CD4-positive, alpha-beta T cell (primary cell): ENCODE results near the gene DNAJC4. TPM values are rescaled to one million over a fixed set of nuclear protein-coding genes. Genes with fewer than 3 reads are reported as not detected.
A peak's percentile ranks its signal among the peaks of the same experiment; 100 is the strongest.

Experiments used
- ATAC-seq: fragments of 200-7000 bp; cut with Tn5 transposase; one replicate; pipeline ENCODE4 v1.10.0; 2022; ENCODE audit warnings: mild to moderate bottlenecking; ENCODE audit not compliant: poor library complexity
- CTCF ChIA-PET: fragments of 350-600 bp; sonication (Branson Sonifier 250); formaldehyde crosslinking; loops from one replicate; lab custom pipeline; 2021; ENCODE audit warnings: antibody characterized with exemption, inconsistent platforms; lab: Charles Lee
- POLR2A ChIA-PET: fragments of 350-600 bp; sonication (Branson Sonifier 250); formaldehyde crosslinking; loops from one replicate; lab custom pipeline; 2021; ENCODE audit warnings: antibody characterized with exemption, inconsistent platforms; lab: Charles Lee
- DNase-seq, 14 experiments: peaks; one replicate each; pipeline ENCODE4 v3.0.0-alpha.2; 2013 to 2020; ENCODE audit warnings: mixed read lengths in 2 of 14
- H3K27ac ChIP-seq, 2 donors: one replicate each; pipeline versions ENCODE4 v1.5.1 to v1.7.0; 2013; ENCODE audit warnings: low read length in 2 of 2, low read depth in 1 of 2, mild to moderate bottlenecking in 1 of 2
- H3K27me3 ChIP-seq, 2 experiments: 1 replicate in 1 of 2; 2 replicates in 1 of 2; pipeline versions ENCODE4 v1.6.1 to v1.7.0; 2013; ENCODE audit warnings: low read length in 2 of 2, control low read depth in 1 of 2, mild to moderate bottlenecking in 1 of 2, moderate library complexity in 1 of 2; ENCODE audit not compliant: insufficient read depth in 2 of 2, control insufficient read depth in 1 of 2
- H3K36me3 ChIP-seq: one replicate; pipeline ENCODE4 v1.6.1; 2013; ENCODE audit warnings: low read length, control low read depth; ENCODE audit not compliant: insufficient read depth
- H3K4me1 ChIP-seq: one replicate; pipeline ENCODE4 v1.6.1; 2013; ENCODE audit warnings: low read length, control low read depth; ENCODE audit not compliant: insufficient read depth
- H3K4me3 ChIP-seq: one replicate; pipeline ENCODE4 v1.5.1; 2013; ENCODE audit warnings: mild to moderate bottlenecking, low read length, moderate library complexity
- H3K9me3 ChIP-seq, 2 experiments: 1 replicate in 1 of 2; 2 replicates in 1 of 2; pipeline versions ENCODE4 v1.6.1 to v1.7.0; 2013; ENCODE audit warnings: low read length in 2 of 2, mild to moderate bottlenecking in 2 of 2, control low read depth in 1 of 2, moderate library complexity in 1 of 2; ENCODE audit not compliant: control insufficient read depth in 1 of 2, insufficient read depth in 1 of 2
- H3K27ac Mint-ChIP-seq: one replicate; pipeline ENCODE4 v1.8.0; 2020; ENCODE audit warnings: mixed read lengths
- H3K27me3 Mint-ChIP-seq: one replicate; pipeline ENCODE4 v1.8.0; 2021; ENCODE audit warnings: mixed read lengths
- H3K36me3 Mint-ChIP-seq: one replicate; pipeline ENCODE4 v1.8.0; 2021; ENCODE audit warnings: low read depth, mixed read lengths
- H3K4me1 Mint-ChIP-seq: one replicate; pipeline ENCODE4 v1.8.0; 2021; ENCODE audit warnings: low read depth, mixed read lengths
- H3K4me3 Mint-ChIP-seq: one replicate; pipeline ENCODE4 v1.8.0; 2020; ENCODE audit warnings: mild to moderate bottlenecking, mixed read lengths
- H3K9me3 Mint-ChIP-seq: one replicate; pipeline ENCODE4 v1.8.0; 2020; ENCODE audit warnings: mixed read lengths
- CTCF ChIP-seq: fragments of 200-600 bp; IDR thresholded peaks from one replicate; pipeline ENCODE4 v1.8.0; 2022; ENCODE audit warnings: antibody characterized with exemption, mild to moderate bottlenecking
- intact Hi-C, 2 experiments: fragments of 100-400 bp; cut with DNase I in 1 of 2; cut with micrococcal nuclease in 1 of 2; formaldehyde crosslinking; loops; one replicate each; pipeline versions ENCODE4 v1.15.1 to v1.9.0; 2023 to 2025; cut with DNase I, micrococcal nuclease
- total RNA-seq, 174 experiments: library from RNA in 2 of 174; stranded (reverse) in 2 of 174; gene quantifications; one replicate each; pipeline ENCODE4 v1.2.3 and lab custom pipeline; 2021 to 2026

Gene DNAJC4
- total RNA-seq, 2 experiments from 2014 or later: 35.9 to 37.9 TPM

- no peaks in the 10 kb centered on the region for H3K27me3 Mint-ChIP-seq
- ATAC-seq: peak; percentile 67
- peak; percentile 7 for TF ChIP-seq CTCF
- H3K4me1 Mint-ChIP-seq: peaks cover 39% of the 10 kb centered on the region
- peaks cover 6% of the 10 kb centered on the region for H3K36me3 Mint-ChIP-seq
- ChIA-PET CTCF (interaction anchor here (0.8 to 3.4 kb wide), 9 partner anchors 11 to 79 kb away, joined by 3 to 15 read pairs (median 5); partner anchors contain the start of genes ESRRA, FERMT3, PPP1R14B and STIP1), POLR2A (interaction anchor here (1.0 to 6.3 kb wide), 17 partner anchors 9 to 1394 kb away, joined by 3 to 116 read pairs (median 7); partner anchors contain the start of genes BAD, CCDC88B, FERMT3 and FKBP2)
- H3K27ac ChIP-seq: peak within 1 kb of the TSS; percentile 77 to 87
- H3K9me3 ChIP-seq: no peaks in the 10 kb centered on the region
- H3K27ac Mint-ChIP-seq: peak within 1 kb of the TSS; percentile 87
- H3K4me3 ChIP-seq: peak within 1 kb of the TSS; percentile 99
- H3K4me1 ChIP-seq: peaks cover 57% of the 10 kb centered on the region
- no peaks in the 10 kb centered on the region for H3K27me3 ChIP-seq
- no peaks in the 10 kb centered on the region for H3K9me3 Mint-ChIP-seq
- peaks cover 24% of the 10 kb centered on the region for H3K36me3 ChIP-seq
- intact Hi-C loops: loop anchor here (1.0 to 2.0 kb wide), 4 partner anchors 15 to 40 kb away; partner anchors contain the start of genes FERMT3 (in 2 of the 2), FKBP2 (in 1 of the 2) and STIP1 (in 1 of the 2)
- peak within 1 kb of the TSS; percentile 97 for H3K4me3 Mint-ChIP-seq
- peak; percentile 79 to 96 (median 91) for DNase-seq
Measured at GRCh38 chr11:64225608-64226506, 4.5 kb upstream of the DNAJC4 start, which contains the start of the genes NUDT22 and TRPT1. TSS of gene NUDT22 (plus strand) at chr11:64226274. CDS start at chr11:64226653, 379 bp downstream. TSS of gene TRPT1 (minus strand) at chr11:64226186. CDS start at chr11:64225860, 326 bp downstream.

- no peaks in the 10 kb centered on the region for H3K27me3 Mint-ChIP-seq
- H3K4me3 ChIP-seq: peak overlapping the region; percentile 99
- DNase-seq: peak in 11 of 14 experiments; percentile 27 to 77 (median 51)
- peaks cover 20% of the 10 kb centered on the region for H3K36me3 ChIP-seq
- peak; percentile 18 for ATAC-seq
- POLR2A ChIA-PET: interaction anchor here (1.0 to 6.3 kb wide), 17 partner anchors 9 to 1394 kb away, joined by 3 to 116 read pairs (median 7); partner anchors contain the start of genes BAD, CCDC88B, FERMT3 and FKBP2
- H3K4me1 Mint-ChIP-seq: peaks cover 42% of the 10 kb centered on the region
- H3K4me3 Mint-ChIP-seq: peak overlapping the region; percentile 97
- CTCF ChIA-PET: interaction anchor here (0.9 to 3.4 kb wide), 10 partner anchors 10 to 78 kb away, joined by 3 to 15 read pairs (median 4); partner anchors contain the start of genes ESRRA, FERMT3, PLCB3 and PPP1R14B
- no peaks in the 10 kb centered on the region for H3K9me3 Mint-ChIP-seq
- H3K27ac ChIP-seq: peak overlapping the region; percentile 77 to 87
- peak overlapping the region; percentile 80 for H3K27ac Mint-ChIP-seq
- intact Hi-C loops: loop anchor here (1.0 to 2.0 kb wide), 3 partner anchors 14 to 40 kb away; partner anchors contain the start of genes FERMT3 (in 1 of the 2), FKBP2 (in 1 of the 2) and STIP1 (in 1 of the 2)
- no peaks in the 10 kb centered on the region for H3K36me3 Mint-ChIP-seq
- no peaks in the 10 kb centered on the region for H3K27me3 ChIP-seq
- TF ChIP-seq CTCF: no peak
- H3K4me1 ChIP-seq: peaks cover 64% of the 10 kb centered on the region
- no peaks in the 10 kb centered on the region for H3K9me3 ChIP-seq
Measured at GRCh38 chr11:64226507-64227051, 3.8 kb upstream of the DNAJC4 start.
